GM21576 (cell line): Measurements from ENCODE around the gene USP15.
"Not testable (repeated sequence)": the region's sequence is repeated elsewhere in the genome, so short reads cannot be mapped to it uniquely, and the experiment has no call there.

ENCODE experiments used
- ATAC-seq: cut with Tn5 transposase; IDR thresholded peaks from one replicate; pipeline ENCODE4 v1.9.1; 2021; ENCODE audit warnings: mild to moderate bottlenecking, moderate library complexity; ENCODE audit not compliant: unreplicated experiment

The USP15 gene

GRCh38 chr12:62317017-62317416, 56.8 kb downstream of the USP15 start:
- no peak for ATAC-seq

GRCh38 chr12:62319058-62319457, 58.9 kb downstream of the USP15 start:
- no peak for ATAC-seq

GRCh38 chr12:62320054-62320453, 59.9 kb downstream of the USP15 start:
- no peak for ATAC-seq

GRCh38 chr12:62323386-62323785, 63.2 kb downstream of the USP15 start:
- no peak for ATAC-seq

- ATAC-seq: no peak
These were observed 68.2 kb downstream of the USP15 start for GRCh38 chr12:62328296-62328921.

- peak; percentile 57 for ATAC-seq
These were observed 71.1 kb downstream of the USP15 start for GRCh38 chr12:62331306-62331705.

GRCh38 chr12:62332598-62332997, 72.4 kb downstream of the USP15 start:
- no peak for ATAC-seq

GRCh38 chr12:62335057-62335456, 74.9 kb downstream of the USP15 start:
- no peak for ATAC-seq

- no peak for ATAC-seq
These were observed 75.6 kb downstream of the USP15 start for GRCh38 chr12:62335796-62336195.

- ATAC-seq: not testable (repeated sequence)
These were observed 77.4 kb downstream of the USP15 start for GRCh38 chr12:62337643-62338042.

- ATAC-seq: not testable (repeated sequence)
These were observed 82.6 kb downstream of the USP15 start for GRCh38 chr12:62342614-62343303.

- not testable (repeated sequence) for ATAC-seq
These were observed 83.3 kb downstream of the USP15 start for GRCh38 chr12:62343304-62344120.

GRCh38 chr12:62344731-62345556, 84.7 kb downstream of the USP15 start:
- not testable (repeated sequence) for ATAC-seq

GRCh38 chr12:62345667-62346066, 85.5 kb downstream of the USP15 start:
- ATAC-seq: no peak

- no peak for ATAC-seq
These were observed 86.6 kb downstream of the USP15 start for GRCh38 chr12:62346817-62347216.

- no peak for ATAC-seq
These were observed 87.9 kb downstream of the USP15 start for GRCh38 chr12:62347922-62348650.

- no peak for ATAC-seq
These were observed 90.3 kb downstream of the USP15 start for GRCh38 chr12:62350554-62350953.

- no peak for ATAC-seq
These were observed 91.1 kb downstream of the USP15 start for GRCh38 chr12:62351326-62351725.

- no peak for ATAC-seq
These were observed 100.8 kb downstream of the USP15 start for GRCh38 chr12:62361048-62361447.

GRCh38 chr12:62363506-62363905, 103.3 kb downstream of the USP15 start:
- no peak for ATAC-seq
